GM12878 (cell line): ENCODE results near the gene ARHGEF26. TPM values are rescaled to one million over a fixed set of nuclear protein-coding genes. Genes with fewer than 3 reads are reported as not detected.

ENCODE experiments used
- ATAC-seq: fragments of 200-7000 bp; cut with Tn5 transposase; 3 replicates; pipeline ENCODE4 v1.9.1; 2020; ENCODE audit warnings: mild to moderate bottlenecking, moderate library complexity
- BruUV-seq: library from RNA; stranded (reverse); fragments of 400-500 nt; replicated peaks from 2 replicates; lab custom pipeline; 2021; lab: Mats Ljungman, UMichigan
- CTCF ChIA-PET: fragments of 300-600 bp; sonication (Branson Sonifier 250); formaldehyde crosslinking; extraction: SDS; loops from one replicate; lab custom pipeline; 2021; ENCODE audit warnings: inconsistent platforms; lab: Yijun Ruan, JAX
- POLR2A ChIA-PET: fragments of 350-600 bp; formaldehyde crosslinking; extraction: SDS; loops from one replicate; lab custom pipeline; 2021; ENCODE audit warnings: inconsistent platforms; lab: Charles Lee
- RAD21 ChIA-PET: fragments of 300-600 bp; sonication (Branson Sonifier 250); formaldehyde crosslinking; loops from one replicate; lab custom pipeline; 2023; ENCODE audit warnings: antibody characterized with exemption; ENCODE audit not compliant: unreplicated experiment; lab: Charles Lee
- SMC1A ChIA-PET: fragments of 300-600 bp; sonication (Branson Sonifier 250); formaldehyde crosslinking; loops from one replicate; lab custom pipeline; 2023; ENCODE audit not compliant: unreplicated experiment, uncharacterized antibody; lab: Charles Lee
- DNase-seq: peaks from one replicate; pipeline ENCODE4 v3.0.0-alpha.2; 2011; ENCODE audit warnings: low read depth, low spot score
- FAIRE-seq: peaks from 3 replicates; lab custom pipeline; 2011; peaks lifted over from hg19 to GRCh38; lab: Jason Lieb, UNC
- H2AFZ ChIP-seq: 2 replicates; pipeline ENCODE4 v1.6.0; 2011; ENCODE audit warnings: low read depth, low read length, control low read depth; ENCODE audit not compliant: control insufficient read depth
- H3K27ac ChIP-seq: 2 replicates; pipeline ENCODE4 v1.5.1; 2011; ENCODE audit warnings: control low read depth; ENCODE audit not compliant: control insufficient read depth, insufficient read depth
- H3K27me3 ChIP-seq, 2 experiments: replicated peaks in 1 of 2; 2 replicates each; pipeline versions ENCODE4 v1.6.0 to v1.6.1; 2011; ENCODE audit warnings: low read length in 1 of 2; ENCODE audit not compliant: control insufficient read depth in 2 of 2, insufficient read depth in 2 of 2
- H3K36me3 ChIP-seq, 2 experiments: 2 replicates each; pipeline ENCODE4 v1.5.1; 2011; ENCODE audit warnings: low read length in 1 of 2; ENCODE audit not compliant: control insufficient read depth in 2 of 2, insufficient read depth in 2 of 2
- H3K4me1 ChIP-seq: 2 replicates; pipeline ENCODE4 v1.6.1; 2011; ENCODE audit warnings: mild to moderate bottlenecking, low read length, moderate library complexity, mixed read lengths; ENCODE audit not compliant: control insufficient read depth, insufficient read depth
- H3K4me2 ChIP-seq: 2 replicates; pipeline ENCODE4 v1.6.0; 2011; ENCODE audit warnings: control low read depth; ENCODE audit not compliant: control insufficient read depth, insufficient read depth
- H3K4me3 ChIP-seq: fragments of 200-600 bp; sonication (generic); 2 replicates; pipeline ENCODE4 v1.5.1; 2016
- H3K79me2 ChIP-seq: 2 replicates; pipeline ENCODE4 v1.6.0; 2011; ENCODE audit warnings: low read length; ENCODE audit not compliant: control insufficient read depth, insufficient read depth
- H3K9ac ChIP-seq: 2 replicates; pipeline ENCODE4 v1.8.0; 2011; ENCODE audit warnings: low read length, control low read depth, mixed read lengths; ENCODE audit not compliant: control insufficient read depth, insufficient read depth
- H3K9me3 ChIP-seq: replicated peaks from 3 replicates; pipeline ENCODE4 v1.5.1; 2011; ENCODE audit warnings: mild to moderate bottlenecking, low read length; ENCODE audit not compliant: control insufficient read depth, insufficient read depth
- H4K20me1 ChIP-seq: 2 replicates; pipeline ENCODE4 v1.6.0; 2011; ENCODE audit not compliant: control insufficient read depth, insufficient read depth
- CBX5 ChIP-seq: sonication (generic); IDR thresholded peaks from 2 replicates; pipeline ENCODE4 v1.6.1; 2016; ENCODE audit warnings: low read depth, moderate library complexity, mild to moderate bottlenecking, inconsistent platforms
- ETV6 ChIP-seq, 2 experiments: fragments of 450-650 bp in 1 of 2; IDR thresholded peaks in 1 of 2; conservative IDR thresholded peaks in 1 of 2; 2 replicates each; pipeline ENCODE4 v1.6.1; 2014; ENCODE audit warnings: antibody characterized with exemption in 1 of 2, borderline replicate concordance in 1 of 2, low read depth in 1 of 2, mild to moderate bottlenecking in 1 of 2, moderate library complexity in 1 of 2
- FOXM1 ChIP-seq: IDR thresholded peaks from 2 replicates; pipeline ENCODE4 v1.6.1; 2012; ENCODE audit warnings: low read depth, mild to moderate bottlenecking, inconsistent platforms, low read length, moderate library complexity
- GABPA ChIP-seq: IDR thresholded peaks from 2 replicates; pipeline ENCODE4 v1.6.1; 2014; ENCODE audit warnings: antibody characterized with exemption, low read depth, mild to moderate bottlenecking, inconsistent platforms
- HDAC2 ChIP-seq: fragments of 200-600 bp; sonication (generic); IDR thresholded peaks from 2 replicates; pipeline ENCODE4 v1.6.1; 2017
- NR2C2 ChIP-seq: IDR thresholded peaks from 2 replicates; pipeline ENCODE4 v1.6.1; 2011; ENCODE audit warnings: borderline replicate concordance, low read depth; ENCODE audit not compliant: control insufficient read depth, insufficient read length
- SUPT20H ChIP-seq: IDR thresholded peaks from 2 replicates; pipeline ENCODE4 v1.6.1; 2011; ENCODE audit warnings: low read depth, mild to moderate bottlenecking, low read length, moderate library complexity, borderline replicate concordance; ENCODE audit not compliant: control insufficient read depth
- TCF7 ChIP-seq: IDR thresholded peaks from 2 replicates; pipeline ENCODE4 v1.6.1; 2014; ENCODE audit warnings: antibody characterized with exemption, borderline replicate concordance
- WRNIP1 ChIP-seq: IDR thresholded peaks from 2 replicates; pipeline ENCODE4 v1.6.1; 2011; ENCODE audit warnings: low read depth, low read length, improper control_type of control experiment, borderline replicate concordance
- YY1 ChIP-seq: IDR thresholded peaks from 2 replicates; pipeline ENCODE4 v1.6.1; 2011; ENCODE audit warnings: low read depth, mild to moderate bottlenecking, low read length
- ZBED1 ChIP-seq: IDR thresholded peaks from 2 replicates; pipeline ENCODE4 v1.6.1; 2016; ENCODE audit warnings: borderline replicate concordance
- WGBS: methylation state at CpG from one replicate; pipeline ENCODE4 v1.1.6; 2016; ENCODE audit warnings: low lambda C conversion rate; ENCODE audit not compliant: insufficient replicate concordance, insufficient coverage; ENCODE audit errors: missing lambda C conversion rate; 5-methylcytosine and 5-hydroxymethylcytosine counted together
- in situ Hi-C: fragments of 300-500 bp; cut with MboI; formaldehyde crosslinking; loops from 9 replicates; pipeline ENCODE4 v1.14.3; 2018; ENCODE audit warnings: mixed read lengths
- intact Hi-C: fragments of 100-400 bp; cut with micrococcal nuclease; formaldehyde crosslinking; loops from one replicate; pipeline ENCODE4 v1.14.2; 2022; ENCODE audit not compliant: unreplicated experiment
- polyA plus RNA-seq, 11 experiments: library from polyadenylated mRNA; depleted of rRNA in 4 of 11; unstranded in 6 of 11; stranded (reverse) in 5 of 11; fragments of >200 nt; fragmentation: Nextera tagmentation in 4 of 11; fragmentation: Illumina TruSeq in 1 of 11; extraction: Ambion mirVana in 4 of 11; extraction: Trizol in 1 of 11; gene quantifications; 1 replicate in 1 of 11; 2 replicates in 10 of 11; pipeline versions ENCODE4 v1.2.1 to v1.2.3, GENCODE V29; 2011 to 2016; ENCODE audit warnings: inconsistent platforms in 2 of 11, missing spikeins in 2 of 11, low read depth in 1 of 11
- total RNA-seq, 4 experiments: library from RNA; depleted of rRNA in 3 of 4; stranded (reverse); fragments of >200 nt in 3 of 4; fragmentation: Illumina TruSeq in 1 of 4; extraction: Trizol in 1 of 4; gene quantifications; 2 replicates each; pipeline versions ENCODE4 v1.2.1 to v1.2.3, GENCODE V29; 2013 to 2021
- TF ChIP-seq, protein P1 (sequence below): fragments of 450-650 bp; IDR thresholded peaks from 2 replicates; pipeline ENCODE4 v1.6.1; 2017; ENCODE audit warnings: mild to moderate bottlenecking, low read depth, inconsistent platforms; ENCODE audit not compliant: poor library complexity, severe bottlenecking
- TF ChIP-seq, protein P2 (sequence below): IDR thresholded peaks from 2 replicates; pipeline ENCODE4 v1.6.1; 2012; ENCODE audit warnings: low read length, inconsistent platforms
- TF ChIP-seq, protein P3 (sequence below): fragments of 450-650 bp; IDR thresholded peaks from 2 replicates; pipeline ENCODE4 v1.6.1; 2014; ENCODE audit warnings: mild to moderate bottlenecking
- TF ChIP-seq, protein P4 (sequence below): fragments of 450-650 bp; IDR thresholded peaks from 2 replicates; pipeline ENCODE4 v1.6.1; 2016; ENCODE audit warnings: mild to moderate bottlenecking, moderate library complexity, borderline replicate concordance

Gene ARHGEF26
- total and polyA plus RNA-seq, 10 of the 15 experiments (the other 5 are each of a cell fraction or from before 2014, with no cell fraction given) = 0.02 to 0.47 (median 0.05) TPM; not detected in 1

DNA sequence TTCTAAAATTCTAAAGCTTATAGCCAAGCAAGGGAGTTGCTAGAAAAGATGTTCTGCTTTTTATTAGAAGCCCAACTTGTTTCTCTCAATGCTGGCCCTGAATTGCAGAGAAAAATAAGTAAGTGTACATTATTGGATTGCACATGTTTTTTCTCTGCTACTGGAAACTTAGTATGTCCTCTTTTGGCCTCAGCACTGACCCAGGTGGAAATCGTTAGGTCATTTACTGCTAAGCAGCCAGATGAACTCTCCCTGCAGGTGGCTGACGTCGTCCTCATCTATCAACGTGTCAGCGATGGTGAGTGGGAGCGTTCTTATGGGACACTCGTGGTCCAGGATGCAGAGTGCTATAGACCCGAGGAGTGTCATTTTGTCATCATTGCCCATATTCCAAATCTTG is 133.3 kb downstream of the ARHGEF26 start:
- FAIRE-seq (no peak), ATAC-seq (no peak), DNase-seq (no peak)
- H4K20me1 ChIP-seq = no peaks in the 10 kb centered on the region
- no TSS peak for BruUV-seq
- in situ Hi-C loops = loop anchor here (10.0 kb wide), 1 partner anchor 210 kb away; no protein-coding TSS in a partner anchor
- no peaks in the 10 kb centered on the region for H3K4me1 ChIP-seq
- H3K79me2 ChIP-seq = no peaks in the 10 kb centered on the region
- peaks cover under 1 to 6% of the 10 kb centered on the region in 2 experiments; a peak in 2 of 4 replicates for H3K36me3 ChIP-seq
- ChIA-PET CTCF (interaction anchor here (0.8 to 3.0 kb wide), 7 partner anchors 8 to 236 kb away, joined by 3 to 16 read pairs (median 4); no protein-coding TSS in a partner anchor), POLR2A (no interaction called here), SMC1A (interaction anchor here (1.0 to 1.5 kb wide), 3 partner anchors 34 to 215 kb away, joined by 3 to 4 read pairs (median 3); no protein-coding TSS in a partner anchor), RAD21 (no interaction called here)
- H3K4me3 ChIP-seq = no peak overlapping the region
- intact Hi-C loops = no loop called here
- H3K9me3 ChIP-seq = no peaks in the 10 kb centered on the region
- no peak overlapping the region for H3K27ac ChIP-seq
- no peak overlapping the region for H3K4me2 ChIP-seq
- no peak overlapping the region for H3K9ac ChIP-seq
- TF ChIP-seq FOXM1 = no peak
- TF ChIP-seq, protein P1, sequence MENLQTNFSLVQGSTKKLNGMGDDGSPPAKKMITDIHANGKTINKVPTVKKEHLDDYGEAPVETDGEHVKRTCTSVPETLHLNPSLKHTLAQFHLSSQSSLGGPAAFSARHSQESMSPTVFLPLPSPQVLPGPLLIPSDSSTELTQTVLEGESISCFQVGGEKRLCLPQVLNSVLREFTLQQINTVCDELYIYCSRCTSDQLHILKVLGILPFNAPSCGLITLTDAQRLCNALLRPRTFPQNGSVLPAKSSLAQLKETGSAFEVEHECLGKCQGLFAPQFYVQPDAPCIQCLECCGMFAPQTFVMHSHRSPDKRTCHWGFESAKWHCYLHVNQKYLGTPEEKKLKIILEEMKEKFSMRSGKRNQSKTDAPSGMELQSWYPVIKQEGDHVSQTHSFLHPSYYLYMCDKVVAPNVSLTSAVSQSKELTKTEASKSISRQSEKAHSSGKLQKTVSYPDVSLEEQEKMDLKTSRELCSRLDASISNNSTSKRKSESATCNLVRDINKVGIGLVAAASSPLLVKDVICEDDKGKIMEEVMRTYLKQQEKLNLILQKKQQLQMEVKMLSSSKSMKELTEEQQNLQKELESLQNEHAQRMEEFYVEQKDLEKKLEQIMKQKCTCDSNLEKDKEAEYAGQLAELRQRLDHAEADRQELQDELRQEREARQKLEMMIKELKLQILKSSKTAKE = no peak
- no peak for TF ChIP-seq YY1
- no peak for TF ChIP-seq WRNIP1
- no peak for TF ChIP-seq ZBED1
- no peak for TF ChIP-seq HDAC2
- TF ChIP-seq, protein P2, sequence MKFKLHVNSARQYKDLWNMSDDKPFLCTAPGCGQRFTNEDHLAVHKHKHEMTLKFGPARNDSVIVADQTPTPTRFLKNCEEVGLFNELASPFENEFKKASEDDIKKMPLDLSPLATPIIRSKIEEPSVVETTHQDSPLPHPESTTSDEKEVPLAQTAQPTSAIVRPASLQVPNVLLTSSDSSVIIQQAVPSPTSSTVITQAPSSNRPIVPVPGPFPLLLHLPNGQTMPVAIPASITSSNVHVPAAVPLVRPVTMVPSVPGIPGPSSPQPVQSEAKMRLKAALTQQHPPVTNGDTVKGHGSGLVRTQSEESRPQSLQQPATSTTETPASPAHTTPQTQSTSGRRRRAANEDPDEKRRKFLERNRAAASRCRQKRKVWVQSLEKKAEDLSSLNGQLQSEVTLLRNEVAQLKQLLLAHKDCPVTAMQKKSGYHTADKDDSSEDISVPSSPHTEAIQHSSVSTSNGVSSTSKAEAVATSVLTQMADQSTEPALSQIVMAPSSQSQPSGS = no peak
- TF ChIP-seq TCF7 = no peak
- no peak for TF ChIP-seq GABPA
- TF ChIP-seq SUPT20H = no peak
- no peak for TF ChIP-seq NR2C2
- TF ChIP-seq, protein P3, sequence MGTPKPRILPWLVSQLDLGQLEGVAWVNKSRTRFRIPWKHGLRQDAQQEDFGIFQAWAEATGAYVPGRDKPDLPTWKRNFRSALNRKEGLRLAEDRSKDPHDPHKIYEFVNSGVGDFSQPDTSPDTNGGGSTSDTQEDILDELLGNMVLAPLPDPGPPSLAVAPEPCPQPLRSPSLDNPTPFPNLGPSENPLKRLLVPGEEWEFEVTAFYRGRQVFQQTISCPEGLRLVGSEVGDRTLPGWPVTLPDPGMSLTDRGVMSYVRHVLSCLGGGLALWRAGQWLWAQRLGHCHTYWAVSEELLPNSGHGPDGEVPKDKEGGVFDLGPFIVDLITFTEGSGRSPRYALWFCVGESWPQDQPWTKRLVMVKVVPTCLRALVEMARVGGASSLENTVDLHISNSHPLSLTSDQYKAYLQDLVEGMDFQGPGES = no peak
- no peak for TF ChIP-seq ETV6 (conservative IDR thresholded peaks at IDR 0.05 in 1 of 2, IDR thresholded peaks at IDR 0.05 in 1 of 2; ENCODE audit: borderline replicate concordance in 1 of 2, low read depth in 1 of 2)
- no peak for TF ChIP-seq CBX5
- TF ChIP-seq, protein P4, sequence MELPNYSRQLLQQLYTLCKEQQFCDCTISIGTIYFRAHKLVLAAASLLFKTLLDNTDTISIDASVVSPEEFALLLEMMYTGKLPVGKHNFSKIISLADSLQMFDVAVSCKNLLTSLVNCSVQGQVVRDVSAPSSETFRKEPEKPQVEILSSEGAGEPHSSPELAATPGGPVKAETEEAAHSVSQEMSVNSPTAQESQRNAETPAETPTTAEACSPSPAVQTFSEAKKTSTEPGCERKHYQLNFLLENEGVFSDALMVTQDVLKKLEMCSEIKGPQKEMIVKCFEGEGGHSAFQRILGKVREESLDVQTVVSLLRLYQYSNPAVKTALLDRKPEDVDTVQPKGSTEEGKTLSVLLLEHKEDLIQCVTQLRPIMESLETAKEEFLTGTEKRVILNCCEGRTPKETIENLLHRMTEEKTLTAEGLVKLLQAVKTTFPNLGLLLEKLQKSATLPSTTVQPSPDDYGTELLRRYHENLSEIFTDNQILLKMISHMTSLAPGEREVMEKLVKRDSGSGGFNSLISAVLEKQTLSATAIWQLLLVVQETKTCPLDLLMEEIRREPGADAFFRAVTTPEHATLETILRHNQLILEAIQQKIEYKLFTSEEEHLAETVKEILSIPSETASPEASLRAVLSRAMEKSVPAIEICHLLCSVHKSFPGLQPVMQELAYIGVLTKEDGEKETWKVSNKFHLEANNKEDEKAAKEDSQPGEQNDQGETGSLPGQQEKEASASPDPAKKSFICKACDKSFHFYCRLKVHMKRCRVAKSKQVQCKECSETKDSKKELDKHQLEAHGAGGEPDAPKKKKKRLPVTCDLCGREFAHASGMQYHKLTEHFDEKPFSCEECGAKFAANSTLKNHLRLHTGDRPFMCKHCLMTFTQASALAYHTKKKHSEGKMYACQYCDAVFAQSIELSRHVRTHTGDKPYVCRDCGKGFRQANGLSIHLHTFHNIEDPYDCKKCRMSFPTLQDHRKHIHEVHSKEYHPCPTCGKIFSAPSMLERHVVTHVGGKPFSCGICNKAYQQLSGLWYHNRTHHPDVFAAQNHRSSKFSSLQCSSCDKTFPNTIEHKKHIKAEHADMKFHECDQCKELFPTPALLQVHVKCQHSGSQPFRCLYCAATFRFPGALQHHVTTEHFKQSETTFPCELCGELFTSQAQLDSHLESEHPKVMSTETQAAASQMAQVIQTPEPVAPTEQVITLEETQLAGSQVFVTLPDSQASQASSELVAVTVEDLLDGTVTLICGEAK = no peak
- no peaks in the 10 kb centered on the region for H3K27me3 ChIP-seq
- 89% methylated on average over 8 of the region's 8 CpGs for WGBS
- no peak overlapping the region for H2AFZ ChIP-seq
